Measurements from ENCODE around the gene MSANTD1. TPM values are rescaled to one million over a fixed set of nuclear protein-coding genes. Genes with fewer than 3 reads are reported as not detected.

The MSANTD1 gene
- total RNA-seq, 4 donors from 2014 or later = 2.0 to 4.9 (median 2.4) TPM

- H3K4me1 ChIP-seq = no peaks in the 10 kb centered on the region
- 92 to 94% methylated on average over 14 of the region's 14 CpGs for WGBS, 2 donors
Observed at GRCh38 chr4:3271131-3271530, 22.2 kb downstream of the MSANTD1 start.

GRCh38 chr4:3276986-3277385, 28.0 kb downstream of the MSANTD1 start:
- DNase-seq = no peak
- Histone ChIP-seq H3K27me3 (no peaks in the 10 kb centered on the region), H3K27ac (no peak overlapping the region), H3K4me3 (replicated peaks in 1 of 3) (no peak overlapping the region), H3K9me3 (no peaks in the 10 kb centered on the region), H3K4me1 (no peaks in the 10 kb centered on the region), H3K36me3 (no peaks in the 10 kb centered on the region)
- TF ChIP-seq CTCF (IDR thresholded peaks at IDR 0.05) (no peak), POLR2A (IDR thresholded peaks at IDR 0.05) (no peak)
- intact Hi-C loops (cut with DNase I) = no loop called here
- 88% methylated on average over 9 of the region's 9 CpGs for WGBS, 2 donors

More at GRCh38 chr4:3271131-3271530, 22.2 kb downstream of the MSANTD1 start:
- DNase-seq = no peak
- intact Hi-C loops (cut with DNase I) = no loop called here
- Histone ChIP-seq H3K27me3 (no peaks in the 10 kb centered on the region), H3K27ac (no peak overlapping the region), H3K36me3 (no peaks in the 10 kb centered on the region), H3K4me3 (replicated peaks in 1 of 3) (no peak overlapping the region), H3K9me3 (no peaks in the 10 kb centered on the region)
- TF ChIP-seq CTCF (IDR thresholded peaks at IDR 0.05) (no peak), POLR2A (IDR thresholded peaks at IDR 0.05) (no peak)

GRCh38 chr4:3280466-3280865, 31.5 kb downstream of the MSANTD1 start:
- H3K4me3 ChIP-seq (replicated peaks in 1 of 3) = no peak overlapping the region
- TF ChIP-seq CTCF (IDR thresholded peaks at IDR 0.05) (no peak), POLR2A (IDR thresholded peaks at IDR 0.05) (no peak)
- H3K36me3 ChIP-seq = no peaks in the 10 kb centered on the region
- H3K27me3 ChIP-seq = no peaks in the 10 kb centered on the region
- H3K27ac ChIP-seq = no peak overlapping the region
- no peak for DNase-seq
- intact Hi-C loops (cut with DNase I) = no loop called here
- H3K9me3 ChIP-seq = no peaks in the 10 kb centered on the region
- WGBS, 2 donors = 88 to 96% methylated on average over 3 of the region's 3 CpGs
- no peaks in the 10 kb centered on the region for H3K4me1 ChIP-seq

GRCh38 chr4:3283483-3283882, 34.5 kb downstream of the MSANTD1 start:
- TF ChIP-seq POLR2A (IDR thresholded peaks at IDR 0.05) (no peak), CTCF (IDR thresholded peaks at IDR 0.05) (no peak)
- no peaks in the 10 kb centered on the region for H3K27me3 ChIP-seq
- intact Hi-C loops (cut with DNase I) = no loop called here
- H3K27ac ChIP-seq = no peak overlapping the region
- no peak overlapping the region for H3K4me3 ChIP-seq (replicated peaks in 1 of 3)
- DNase-seq = no peak
- no peaks in the 10 kb centered on the region for H3K9me3 ChIP-seq
- 83 to 85% methylated on average over 6 of the region's 6 CpGs for WGBS, 2 donors
- H3K4me1 ChIP-seq = no peaks in the 10 kb centered on the region
- H3K36me3 ChIP-seq = no peaks in the 10 kb centered on the region

- Histone ChIP-seq H3K27me3 (no peaks in the 10 kb centered on the region), H3K4me1 (no peaks in the 10 kb centered on the region), H3K4me3 (replicated peaks in 1 of 3) (no peak overlapping the region), H3K36me3 (no peaks in the 10 kb centered on the region), H3K9me3 (no peaks in the 10 kb centered on the region), H3K27ac (no peak overlapping the region)
- no peak for TF ChIP-seq POLR2A (IDR thresholded peaks at IDR 0.05)
- TF ChIP-seq CTCF (IDR thresholded peaks at IDR 0.05) = no peak
- WGBS, 2 donors = 85 to 94% methylated on average over 11 to 13 of the region's 13 CpGs
- no peak for DNase-seq
- intact Hi-C loops (cut with DNase I) = no loop called here
Observed at GRCh38 chr4:3283916-3284315, 35.0 kb downstream of the MSANTD1 start.

Measured in thyroid gland (tissue), 4 donors.